MM.1S (cell line): ENCODE data around the gene PRKAG2.

Experiments used
- DNase-seq: peaks from one replicate; pipeline ENCODE4 v3.0.0-alpha.2; 2015
- H2AFZ ChIP-seq: fragments of 300-600 bp; sonication (generic); 2 replicates; pipeline ENCODE4 v1.6.0; 2016; ENCODE audit warnings: antibody characterized with exemption, low read length
- H3F3A ChIP-seq: fragments of 300-600 bp; sonication (generic); 2 replicates; pipeline ENCODE4 v1.6.1; 2016; ENCODE audit warnings: mild to moderate bottlenecking, antibody characterized with exemption, low read length, moderate library complexity, mixed read lengths; ENCODE audit not compliant: insufficient read depth
- H3K27ac ChIP-seq: fragments of 300-600 bp; sonication (generic); 2 replicates; pipeline ENCODE4 v1.5.1; 2016; ENCODE audit warnings: mild to moderate bottlenecking, low read length
- H3K27me3 ChIP-seq: fragments of 300-600 bp; sonication (generic); replicated peaks from 2 replicates; pipeline ENCODE4 v1.6.0; 2016; ENCODE audit warnings: low read length; ENCODE audit not compliant: insufficient read depth
- H3K36me3 ChIP-seq: fragments of 300-600 bp; sonication (generic); replicated peaks from 2 replicates; pipeline ENCODE4 v1.6.1; 2016; ENCODE audit warnings: mild to moderate bottlenecking, low read length, mixed read lengths; ENCODE audit not compliant: insufficient read depth
- H3K4me1 ChIP-seq: fragments of 300-600 bp; sonication (generic); 2 replicates; pipeline ENCODE4 v1.6.1; 2016; ENCODE audit warnings: low read length, mixed read lengths
- H3K4me2 ChIP-seq: fragments of 300-600 bp; sonication (generic); 2 replicates; pipeline ENCODE4 v1.6.0; 2016; ENCODE audit warnings: low read depth, low read length
- H3K4me3 ChIP-seq: fragments of 300-600 bp; sonication (generic); 2 replicates; pipeline ENCODE4 v1.5.1; 2016; ENCODE audit warnings: low read length, mixed read lengths
- H3K79me2 ChIP-seq: fragments of 300-600 bp; sonication (generic); 2 replicates; pipeline ENCODE4 v1.6.1; 2016; ENCODE audit warnings: mixed run types, low read length, mixed read lengths
- H3K9ac ChIP-seq: fragments of 300-600 bp; sonication (generic); 2 replicates; pipeline ENCODE4 v1.6.1; 2016; ENCODE audit warnings: low read length, mixed read lengths
- H3K9me2 ChIP-seq: fragments of 300-600 bp; sonication (generic); replicated peaks from 2 replicates; pipeline ENCODE4 v1.6.1; 2016; ENCODE audit warnings: mild to moderate bottlenecking, low read length, mixed read lengths; ENCODE audit not compliant: insufficient read depth
- H3K9me3 ChIP-seq: fragments of 300-600 bp; sonication (generic); replicated peaks from 2 replicates; pipeline ENCODE4 v1.6.1; 2016; ENCODE audit warnings: mild to moderate bottlenecking, low read length, mixed read lengths; ENCODE audit not compliant: insufficient read depth
- H4K20me1 ChIP-seq: fragments of 300-600 bp; sonication (generic); 2 replicates; pipeline ENCODE4 v1.6.1; 2016; ENCODE audit warnings: mild to moderate bottlenecking, low read length, moderate library complexity, mixed read lengths; ENCODE audit not compliant: insufficient read depth
- EZH2 ChIP-seq: fragments of 300-600 bp; sonication (generic); optimal IDR thresholded peaks from 2 replicates; pipeline ENCODE3; 2017; ENCODE audit warnings: low read depth, mild to moderate bottlenecking, antibody characterized with exemption, low read length, mixed read lengths
- EZH2phosphoT487 ChIP-seq: fragments of 300-600 bp; sonication (generic); IDR thresholded peaks from 2 replicates; pipeline ENCODE4 v1.6.1; 2018; ENCODE audit warnings: antibody characterized with exemption, low read length
- TF ChIP-seq, protein P1 (sequence below): fragments of 300-600 bp; sonication (generic); IDR thresholded peaks from 2 replicates; pipeline ENCODE4 v1.5.1; 2016; ENCODE audit warnings: antibody characterized with exemption, low read length, mixed read lengths

Gene PRKAG2

DNA sequence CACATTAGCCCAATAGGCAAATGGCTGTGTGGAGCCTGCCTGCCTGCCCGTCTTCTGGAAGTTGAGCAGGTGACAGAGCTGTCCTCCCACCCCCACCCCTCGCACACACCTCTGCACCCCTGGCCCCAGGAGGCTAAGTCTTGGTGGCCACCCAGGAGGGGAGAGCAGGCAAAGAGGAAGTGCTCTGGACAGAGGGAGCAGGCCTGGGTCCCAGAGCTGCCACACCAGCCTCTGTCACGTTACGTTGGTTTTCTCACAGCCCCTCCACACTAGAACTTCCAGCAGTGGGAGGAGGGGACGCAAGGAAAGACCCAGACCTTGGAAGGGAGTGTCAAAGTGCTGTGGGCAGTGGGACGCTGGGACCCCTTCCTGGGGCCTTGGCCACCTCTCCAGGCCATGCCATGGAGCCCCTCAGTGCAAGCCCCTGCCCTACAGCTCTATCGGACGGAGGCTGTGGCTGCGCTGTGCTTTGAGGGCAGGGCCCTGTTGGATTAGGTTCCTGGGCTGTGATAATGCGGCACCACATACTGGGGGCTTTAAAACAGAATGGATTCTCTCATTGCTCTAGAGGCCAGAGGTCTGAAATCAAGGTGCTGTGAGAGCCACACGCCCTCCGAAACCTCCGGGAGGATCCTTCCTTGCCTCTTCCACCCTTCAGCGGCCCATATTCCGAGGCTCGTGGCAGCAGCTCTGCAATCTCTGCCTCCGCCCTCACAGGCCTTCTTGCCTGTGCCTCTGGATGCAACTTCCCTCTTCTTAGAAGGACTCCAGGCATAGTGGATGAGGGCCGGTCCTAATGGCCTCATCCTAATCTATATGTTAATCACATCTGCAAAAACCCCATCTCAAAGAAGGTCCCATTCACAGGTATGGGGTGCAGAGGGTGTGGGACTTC is 9.9 kb downstream of the PRKAG2 start:
- H3K9me2 ChIP-seq, result no peaks in the 10 kb centered on the region
- no peaks in the 10 kb centered on the region for H3K36me3 ChIP-seq
- H3K4me3 ChIP-seq, result no peak overlapping the region
- no peak overlapping the region for H3K27ac ChIP-seq
- H3K9ac ChIP-seq, result no peak overlapping the region
- TF ChIP-seq, protein P1, sequence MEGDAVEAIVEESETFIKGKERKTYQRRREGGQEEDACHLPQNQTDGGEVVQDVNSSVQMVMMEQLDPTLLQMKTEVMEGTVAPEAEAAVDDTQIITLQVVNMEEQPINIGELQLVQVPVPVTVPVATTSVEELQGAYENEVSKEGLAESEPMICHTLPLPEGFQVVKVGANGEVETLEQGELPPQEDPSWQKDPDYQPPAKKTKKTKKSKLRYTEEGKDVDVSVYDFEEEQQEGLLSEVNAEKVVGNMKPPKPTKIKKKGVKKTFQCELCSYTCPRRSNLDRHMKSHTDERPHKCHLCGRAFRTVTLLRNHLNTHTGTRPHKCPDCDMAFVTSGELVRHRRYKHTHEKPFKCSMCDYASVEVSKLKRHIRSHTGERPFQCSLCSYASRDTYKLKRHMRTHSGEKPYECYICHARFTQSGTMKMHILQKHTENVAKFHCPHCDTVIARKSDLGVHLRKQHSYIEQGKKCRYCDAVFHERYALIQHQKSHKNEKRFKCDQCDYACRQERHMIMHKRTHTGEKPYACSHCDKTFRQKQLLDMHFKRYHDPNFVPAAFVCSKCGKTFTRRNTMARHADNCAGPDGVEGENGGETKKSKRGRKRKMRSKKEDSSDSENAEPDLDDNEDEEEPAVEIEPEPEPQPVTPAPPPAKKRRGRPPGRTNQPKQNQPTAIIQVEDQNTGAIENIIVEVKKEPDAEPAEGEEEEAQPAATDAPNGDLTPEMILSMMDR, result no peak
- TF ChIP-seq EZH2phosphoT487 (no peak), EZH2 (no peak)
- H3K4me2 ChIP-seq, result no peak overlapping the region
- no peaks in the 10 kb centered on the region for H3F3A ChIP-seq
- H3K4me1 ChIP-seq, result no peaks in the 10 kb centered on the region
- H3K79me2 ChIP-seq, result no peaks in the 10 kb centered on the region
- no peaks in the 10 kb centered on the region for H3K9me3 ChIP-seq
- no peak overlapping the region for H2AFZ ChIP-seq
- no peak for DNase-seq
- H3K27me3 ChIP-seq, result peaks cover 62% of the 10 kb centered on the region
- no peaks in the 10 kb centered on the region for H4K20me1 ChIP-seq

DNA sequence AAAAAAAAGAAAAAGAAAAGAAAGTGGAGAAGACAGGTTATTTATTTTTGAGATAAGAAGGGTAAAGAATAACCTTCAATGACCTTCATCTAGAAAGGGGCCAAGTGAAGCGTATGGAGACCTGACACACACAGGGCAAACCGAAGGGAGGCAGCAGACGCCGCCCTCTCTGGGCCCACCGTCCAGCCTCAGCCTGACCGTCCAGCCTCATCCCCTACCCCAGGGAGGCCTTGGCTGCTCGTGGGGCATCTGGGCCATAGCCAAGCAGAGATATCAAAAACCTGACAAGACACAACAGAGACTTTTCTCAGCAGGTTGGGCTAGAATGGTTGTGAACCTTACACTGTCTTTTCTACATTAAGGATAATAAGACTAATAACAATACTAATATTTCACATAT is 10.9 kb downstream of the PRKAG2 start:
- no peak overlapping the region for H2AFZ ChIP-seq
- DNase-seq, result no peak
- no peak overlapping the region for H3K27ac ChIP-seq

DNA sequence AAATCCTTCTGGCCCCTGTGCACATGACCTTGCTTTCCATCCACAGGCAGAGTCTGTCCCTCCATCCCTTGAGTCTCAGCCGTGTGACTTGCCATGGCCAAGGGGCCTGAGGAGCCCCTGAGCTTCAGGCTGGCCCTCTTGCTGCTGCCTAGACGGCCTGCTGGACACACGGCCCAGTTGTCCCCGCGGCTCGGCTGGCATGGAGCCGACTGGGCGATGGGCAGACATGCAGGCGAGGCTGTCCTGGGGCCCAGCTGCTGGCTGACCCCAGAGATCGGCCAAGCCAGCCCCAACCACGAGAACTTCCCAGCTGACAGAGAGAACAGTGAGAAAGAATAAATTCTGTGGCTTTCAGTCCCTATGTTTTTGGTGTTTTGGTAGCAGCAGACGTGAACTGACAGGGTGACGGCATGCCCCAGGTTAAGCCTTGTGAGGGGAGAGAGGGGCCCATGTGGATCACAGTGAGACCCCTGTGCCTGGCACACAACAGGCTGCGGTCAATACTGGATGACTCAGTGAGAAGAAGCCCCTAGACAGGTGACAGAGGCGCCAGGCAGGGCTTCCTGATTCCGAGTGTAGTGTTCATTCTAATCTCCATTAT is 11.7 kb downstream of the PRKAG2 start:
- no peak for DNase-seq
- no peak overlapping the region for H2AFZ ChIP-seq
- no peaks in the 10 kb centered on the region for H3K9me3 ChIP-seq
- no peaks in the 10 kb centered on the region for H4K20me1 ChIP-seq
- no peak overlapping the region for H3K9ac ChIP-seq
- TF ChIP-seq EZH2 (no peak), EZH2phosphoT487 (no peak)
- TF ChIP-seq, protein P1, result no peak
- no peaks in the 10 kb centered on the region for H3K9me2 ChIP-seq
- no peaks in the 10 kb centered on the region for H3K79me2 ChIP-seq
- H3K4me3 ChIP-seq, result no peak overlapping the region
- H3K4me1 ChIP-seq, result no peaks in the 10 kb centered on the region
- H3F3A ChIP-seq, result no peaks in the 10 kb centered on the region
- no peak overlapping the region for H3K27ac ChIP-seq
- no peak overlapping the region for H3K4me2 ChIP-seq
- H3K27me3 ChIP-seq, result peaks cover 58% of the 10 kb centered on the region
- no peaks in the 10 kb centered on the region for H3K36me3 ChIP-seq

More for the DNA sequence above, 10.9 kb downstream of the PRKAG2 start:
- Histone ChIP-seq H3K9me2 (no peaks in the 10 kb centered on the region), H3F3A (no peaks in the 10 kb centered on the region), H3K4me3 (no peak overlapping the region), H3K4me1 (no peaks in the 10 kb centered on the region), H3K9ac (no peak overlapping the region), H3K79me2 (no peaks in the 10 kb centered on the region), H3K4me2 (no peak overlapping the region), H3K27me3 (peaks cover 61% of the 10 kb centered on the region), H4K20me1 (no peaks in the 10 kb centered on the region), H3K36me3 (no peaks in the 10 kb centered on the region), H3K9me3 (no peaks in the 10 kb centered on the region)
- TF ChIP-seq, protein P1, result no peak
